ENCODE results near the gene CCR1. TPM values are rescaled to one million over a fixed set of nuclear protein-coding genes. Genes with fewer than 3 reads are reported as not detected.
"Not testable (repeated sequence)": the region's sequence is repeated elsewhere in the genome, so short reads cannot be mapped to it uniquely, and the experiment has no call there.

The CCR1 gene
- total RNA-seq, 1 experiment from 2014 or later: 0.36 TPM

DNA sequence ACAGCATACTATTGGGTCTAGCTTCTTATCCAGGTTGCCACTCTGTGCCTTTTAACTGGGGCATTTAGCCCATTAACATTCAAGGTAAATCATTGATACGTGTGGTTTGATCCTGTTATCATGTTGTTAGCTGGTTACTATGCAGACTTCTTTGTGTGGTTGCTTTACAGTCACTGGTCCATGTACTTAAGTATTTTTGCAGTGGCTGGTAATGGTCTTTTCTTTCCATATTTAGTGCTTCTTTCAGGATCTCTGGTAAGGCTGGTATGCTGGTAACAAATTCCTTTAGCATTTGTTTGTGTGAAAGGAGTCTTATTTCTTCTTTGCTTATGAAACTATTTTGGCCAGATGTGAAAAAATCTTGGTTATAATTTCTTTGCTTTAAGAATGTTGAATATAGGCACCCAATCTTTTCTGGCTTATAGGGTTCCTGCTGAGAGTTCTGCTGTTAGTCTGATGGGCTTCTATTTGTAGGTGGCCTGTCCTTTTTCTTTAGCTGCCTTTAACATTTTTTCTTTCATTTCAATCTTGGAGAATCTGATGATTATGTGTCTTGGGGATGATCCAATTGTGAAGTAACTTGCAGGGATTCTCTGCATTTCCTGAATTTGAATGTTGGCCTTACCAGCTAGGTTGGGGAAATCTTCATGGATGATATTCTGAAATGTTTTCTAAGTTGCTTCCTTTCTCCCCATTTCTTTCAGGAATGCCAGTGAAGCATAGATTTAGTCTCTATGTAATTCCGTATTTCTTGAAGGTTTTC is 39.3 kb downstream of the CCR1 start:
- peak; percentile 34 for DNase-seq (ENCODE audit: low read depth)

DNA sequence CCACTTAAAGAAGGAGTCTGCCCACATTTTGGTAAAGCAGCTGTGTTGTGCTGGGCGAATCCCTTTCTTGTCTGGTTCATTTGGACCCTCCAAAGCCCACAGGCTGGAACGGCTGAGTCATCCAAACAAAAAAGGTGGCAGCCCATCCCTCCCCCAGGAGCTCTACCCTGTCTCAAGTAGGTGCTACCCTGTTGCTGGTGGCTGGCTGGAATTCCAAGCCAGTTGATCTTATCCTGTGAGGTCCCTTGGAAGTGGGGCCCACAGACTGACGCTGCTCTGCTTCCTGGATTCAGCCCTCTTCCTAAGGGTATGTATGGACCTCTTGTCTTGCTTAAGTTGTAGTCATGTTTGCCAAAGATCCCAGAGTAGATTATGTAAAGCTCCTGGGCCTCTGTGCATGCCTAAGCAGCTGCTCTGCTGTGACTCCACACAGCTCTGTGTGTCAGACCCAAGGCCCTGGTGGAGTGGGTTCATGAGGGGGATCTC is 44.5 kb downstream of the CCR1 start:
- DNase-seq (ENCODE audit: low read depth): peak; percentile 89

DNA sequence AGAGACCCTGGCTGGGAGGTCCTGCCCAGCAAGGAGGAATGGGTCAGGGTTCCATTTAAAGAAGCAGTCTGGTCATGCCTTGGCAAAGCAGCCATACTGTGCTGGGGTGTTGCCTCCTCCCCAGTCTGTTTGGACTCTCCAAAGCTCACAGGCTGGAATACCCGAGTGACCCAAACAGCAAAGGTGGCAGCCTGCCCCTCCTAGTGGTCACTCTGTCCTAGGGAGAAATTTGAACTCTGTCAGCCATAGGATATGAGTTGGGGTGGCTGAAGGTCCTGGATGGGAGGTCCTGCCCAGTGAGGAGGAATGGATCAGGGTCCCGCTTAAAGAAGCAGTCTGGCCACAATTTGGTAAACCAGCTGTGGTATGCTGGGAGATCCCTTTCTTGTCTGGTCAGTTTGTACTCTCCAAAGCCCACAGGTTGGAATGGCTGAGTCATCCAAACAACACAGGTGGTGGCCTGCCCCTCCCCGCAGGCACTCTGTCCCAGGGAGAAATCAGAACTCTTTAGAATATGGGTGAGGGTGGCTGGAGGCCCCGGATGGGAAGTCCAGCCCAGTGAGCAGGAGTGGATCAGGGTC is 45.0 kb downstream of the CCR1 start:
- peak; percentile 84 for DNase-seq (ENCODE audit: low read depth)

DNA sequence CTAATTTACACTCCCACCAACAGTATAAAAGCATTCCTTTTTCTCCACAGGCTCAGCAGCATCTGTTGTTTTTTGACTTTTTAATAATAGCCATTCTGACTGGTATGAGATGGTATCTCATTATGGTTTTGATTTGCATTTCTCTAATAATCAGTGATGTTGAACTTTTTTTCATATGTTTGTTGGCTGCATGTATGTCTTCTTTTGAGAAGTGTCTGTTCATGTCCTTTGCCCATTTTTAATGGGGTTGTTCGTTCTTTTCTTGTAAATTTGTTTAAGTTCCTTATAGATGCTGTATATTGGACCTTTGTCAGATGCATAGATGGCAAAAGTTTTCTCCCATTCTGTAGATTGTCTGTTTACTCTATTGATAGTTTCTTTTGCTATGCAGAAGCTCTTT is 50.4 kb downstream of the CCR1 start:
- DNase-seq (ENCODE audit: low read depth): not testable (repeated sequence)

DNA sequence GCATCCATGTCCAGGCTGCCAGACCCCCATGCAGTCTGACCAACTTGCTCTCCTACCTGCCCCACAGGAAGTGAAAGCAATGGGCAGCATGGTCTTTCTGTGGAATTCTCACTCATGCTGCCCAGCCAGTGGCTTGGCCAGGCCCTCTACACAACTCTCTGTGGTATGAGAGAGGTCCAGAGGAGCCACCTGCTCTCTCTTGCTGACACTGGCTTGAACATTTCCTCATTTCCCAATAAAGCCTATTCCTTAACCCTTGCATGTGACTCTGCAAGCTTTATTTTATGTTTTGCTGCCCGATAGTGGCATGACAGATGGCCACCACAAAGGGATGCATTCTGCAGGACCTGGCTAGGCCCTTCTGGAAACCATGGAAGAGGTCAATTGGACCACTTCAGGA is 53.8 kb downstream of the CCR1 start:
- no peak for DNase-seq (ENCODE audit: low read depth)

Other genes with a start within 250 kb of the CCR1 start
- gene FYCO1, start 212.5 kb downstream of the CCR1 start, total RNA-seq (2014; rRNA removed; shearing (Covaris generic)): 6.4 and 6.6 TPM in 2 replicates
- gene XCR1, start 180.8 kb downstream of the CCR1 start, total RNA-seq (2014; rRNA removed; shearing (Covaris generic)): not detected in 2 replicates
- gene CCR3, start 34.1 kb upstream of the CCR1 start, total RNA-seq (2014; rRNA removed; shearing (Covaris generic)): 0.10 TPM in 1 of 2 replicates, not detected in the other
- gene CCR2, start 145.8 kb upstream of the CCR1 start, total RNA-seq (2014; rRNA removed; shearing (Covaris generic)): not detected in 2 replicates
- not detected in 2 replicates for gene CCR5, start 162.6 kb upstream of the CCR1 start, total RNA-seq (2014; rRNA removed; shearing (Covaris generic))
- 2.8 and 6.1 TPM in 2 replicates for gene CCRL2, start 198.9 kb upstream of the CCR1 start, total RNA-seq (2014; rRNA removed; shearing (Covaris generic))